CD4-positive, alpha-beta T cell treated with Interleukin-10 for 1 hour (primary cell): ENCODE measurements around the gene PCGF1.
"Not testable (repeated sequence)": the region's sequence is repeated elsewhere in the genome, so short reads cannot be mapped to it uniquely, and the experiment has no call there.

Experiments used
- DNase-seq: peaks from one replicate; pipeline ENCODE4 v3.0.0-alpha.2; 2020

The PCGF1 gene

GRCh38 chr2:74498500-74499266 is 8.8 kb downstream of the PCGF1 start:
- peak; percentile 23 for DNase-seq

GRCh38 chr2:74497777-74498499 is 9.6 kb downstream of the PCGF1 start:
- DNase-seq: peak; percentile 25

GRCh38 chr2:74496997-74497776 is 10.3 kb downstream of the PCGF1 start:
- no peak for DNase-seq

GRCh38 chr2:74495440-74495839 is 12.1 kb downstream of the PCGF1 start:
- no peak for DNase-seq

- no peak for DNase-seq
These were observed 13.9 kb downstream of the PCGF1 start for GRCh38 chr2:74493546-74493945.

GRCh38 chr2:74491648-74492544 is 15.6 kb downstream of the PCGF1 start:
- DNase-seq: no peak

GRCh38 chr2:74489906-74490305 is 17.6 kb downstream of the PCGF1 start:
- no peak for DNase-seq

- DNase-seq: no peak
These were observed 18.6 kb downstream of the PCGF1 start for GRCh38 chr2:74488643-74489481.

- no peak for DNase-seq
These were observed 21.4 kb downstream of the PCGF1 start for GRCh38 chr2:74486141-74486540.

GRCh38 chr2:74483675-74484164 is 23.8 kb downstream of the PCGF1 start:
- not testable (repeated sequence) for DNase-seq

GRCh38 chr2:74482801-74483674 is 24.5 kb downstream of the PCGF1 start, which contains the start of the genes CCDC142 and TTC31:
Gene CCDC142 (minus strand): TSS chr2:74482998. CDS start chr2:74482837, 161 bp downstream.
Gene TTC31 (plus strand): TSS chr2:74483081. CDS start chr2:74483096, 15 bp downstream.
- DNase-seq: peak; percentile 95

GRCh38 chr2:74481961-74482800 is 25.3 kb downstream of the PCGF1 start:
- peak; percentile 67 for DNase-seq

- no peak for DNase-seq
These were observed 26.1 kb downstream of the PCGF1 start for GRCh38 chr2:74481431-74481830.

GRCh38 chr2:74474899-74475298 is 32.6 kb downstream of the PCGF1 start:
- DNase-seq: no peak

- no peak for DNase-seq
These were observed 33.0 kb downstream of the PCGF1 start for GRCh38 chr2:74474481-74474880.

- DNase-seq: no peak
These were observed 34.6 kb downstream of the PCGF1 start for GRCh38 chr2:74472945-74473258.

- DNase-seq: peak; percentile 96
These were observed 35.2 kb downstream of the PCGF1 start, which contains the start of gene MRPL53 for GRCh38 chr2:74472086-74472944. Gene MRPL53 (minus strand): TSS chr2:74472680. CDS start chr2:74472660, 20 bp downstream.
